SK-N-SH treated with all-trans-retinoic acid at 6 μM for 48 hours (cell line): ENCODE data around the gene MEIG1.
"Not testable (repeated sequence)": the region's sequence is repeated elsewhere in the genome, so short reads cannot be mapped to it uniquely, and the experiment has no call there.

ENCODE experiments used
- ATAC-seq: fragments of 200-7000 bp; cut with Tn5 transposase; 3 replicates; pipeline ENCODE4 v1.9.1; 2020; ENCODE audit warnings: mild to moderate bottlenecking, moderate library complexity
- ARNTL ChIP-seq: fragments of 450-650 bp; formaldehyde crosslinking; IDR thresholded peaks from 2 replicates; pipeline ENCODE4 v1.5.0; 2020; ENCODE audit warnings: low read depth, mild to moderate bottlenecking, moderate library complexity, borderline replicate concordance
- CSDC2 ChIP-seq: fragments of 250-450 bp; sonication (Bioruptor Pico); IDR thresholded peaks from 2 replicates; pipeline ENCODE4 v1.5.0; 2020; ENCODE audit warnings: mild to moderate bottlenecking, moderate library complexity
- CSRNP3 ChIP-seq: fragments of 250-450 bp; sonication (Bioruptor Pico); IDR thresholded peaks from 2 replicates; pipeline ENCODE4 v1.5.1; 2021; ENCODE audit warnings: mild to moderate bottlenecking, moderate library complexity
- ESRRG ChIP-seq: fragments of 250-450 bp; sonication (Bioruptor Pico); IDR thresholded peaks from 2 replicates; pipeline ENCODE4 v1.6.1; 2021; ENCODE audit warnings: mild to moderate bottlenecking
- GLIS3 ChIP-seq: fragments of 250-450 bp; sonication (Bioruptor Pico); IDR thresholded peaks from 2 replicates; pipeline ENCODE4 v1.5.0; 2020; ENCODE audit warnings: mild to moderate bottlenecking, moderate library complexity
- ISL1 ChIP-seq: fragments of 250-450 bp; sonication (Bioruptor Pico); IDR thresholded peaks from 2 replicates; pipeline ENCODE4 v2.1.2; 2022; ENCODE audit warnings: mild to moderate bottlenecking, moderate library complexity
- OSR1 ChIP-seq: fragments of 250-450 bp; sonication (Bioruptor Pico); IDR thresholded peaks from 2 replicates; pipeline ENCODE4 v1.8.0; 2022; ENCODE audit warnings: moderate library complexity, mild to moderate bottlenecking, inconsistent platforms
- PATZ1 ChIP-seq: fragments of 250-450 bp; sonication (Bioruptor Pico); IDR thresholded peaks from 2 replicates; pipeline ENCODE4 v1.8.0; 2020; ENCODE audit warnings: mild to moderate bottlenecking, moderate library complexity, borderline replicate concordance
- POU6F1 ChIP-seq: fragments of 250-450 bp; sonication (Bioruptor Pico); IDR thresholded peaks from 2 replicates; pipeline ENCODE4 v1.8.0; 2021; ENCODE audit warnings: low read depth, mild to moderate bottlenecking, moderate library complexity, borderline replicate concordance
- PPARA ChIP-seq: fragments of 250-450 bp; sonication (Bioruptor Pico); IDR thresholded peaks from 2 replicates; pipeline ENCODE4 v1.5.0; 2020; ENCODE audit warnings: mild to moderate bottlenecking, borderline replicate concordance
- RARB ChIP-seq: fragments of 250-450 bp; sonication (Bioruptor Pico); IDR thresholded peaks from 2 replicates; pipeline ENCODE4 v1.8.0; 2021; ENCODE audit warnings: mild to moderate bottlenecking, moderate library complexity
- SNAI2 ChIP-seq: fragments of 250-450 bp; sonication (Bioruptor Pico); IDR thresholded peaks from 2 replicates; pipeline ENCODE4 v1.5.0; 2020; ENCODE audit warnings: mild to moderate bottlenecking, moderate library complexity
- TCF4 ChIP-seq: fragments of 250-450 bp; sonication (Bioruptor Pico); IDR thresholded peaks from 2 replicates; pipeline ENCODE4 v1.8.0; 2021; ENCODE audit warnings: mild to moderate bottlenecking, moderate library complexity, borderline replicate concordance
- TOX ChIP-seq: fragments of 250-450 bp; sonication (Bioruptor Pico); IDR thresholded peaks from 2 replicates; pipeline ENCODE4 v1.8.0; 2021; ENCODE audit warnings: mild to moderate bottlenecking, moderate library complexity, borderline replicate concordance
- TSHZ2 ChIP-seq: fragments of 250-450 bp; sonication (Bioruptor Pico); IDR thresholded peaks from 2 replicates; pipeline ENCODE4 v1.5.0; 2020; ENCODE audit warnings: mild to moderate bottlenecking, moderate library complexity
- ZC3H10 ChIP-seq: fragments of 250-450 bp; sonication (Bioruptor Pico); IDR thresholded peaks from 2 replicates; pipeline ENCODE4 v1.5.1; 2021; ENCODE audit warnings: mild to moderate bottlenecking, moderate library complexity
- ZFP3 ChIP-seq: fragments of 250-450 bp; sonication (Bioruptor Pico); IDR thresholded peaks from 2 replicates; pipeline ENCODE4 v1.5.0; 2020; ENCODE audit warnings: mild to moderate bottlenecking, moderate library complexity
- ZFP30 ChIP-seq: fragments of 450-650 bp; formaldehyde crosslinking; IDR thresholded peaks from 2 replicates; pipeline ENCODE4 v1.5.0; 2022; ENCODE audit warnings: mild to moderate bottlenecking, moderate library complexity
- ZNF565 ChIP-seq: fragments of 450-650 bp; formaldehyde crosslinking; conservative IDR thresholded peaks from 2 replicates; pipeline ENCODE4 v1.5.0; 2020; ENCODE audit warnings: low read depth, mild to moderate bottlenecking, moderate library complexity
- ZNF70 ChIP-seq: fragments of 450-650 bp; formaldehyde crosslinking; IDR thresholded peaks from 2 replicates; pipeline ENCODE4 v1.5.0; 2020; ENCODE audit warnings: mild to moderate bottlenecking, moderate library complexity
- ZNF8 ChIP-seq: fragments of 450-650 bp; formaldehyde crosslinking; IDR thresholded peaks from 2 replicates; pipeline ENCODE4 v1.5.0; 2020; ENCODE audit warnings: mild to moderate bottlenecking, moderate library complexity

Gene MEIG1

GRCh38 chr10:14982744-14983143, 23.6 kb downstream of the MEIG1 start:
- TF ChIP-seq TSHZ2 (CRISPR knock-in tag) (no peak), PPARA (CRISPR knock-in tag) (no peak), PATZ1 (CRISPR knock-in tag) (no peak), CSDC2 (CRISPR knock-in tag) (no peak), SNAI2 (CRISPR knock-in tag) (no peak), GLIS3 (CRISPR knock-in tag) (no peak), TOX (CRISPR knock-in tag) (no peak), ZC3H10 (CRISPR knock-in tag) (no peak), ZNF8 (CRISPR knock-in tag) (no peak), RARB (CRISPR knock-in tag) (no peak), TCF4 (CRISPR knock-in tag) (no peak), OSR1 (CRISPR knock-in tag) (no peak), ZFP30 (CRISPR knock-in tag) (no peak), ZNF70 (CRISPR knock-in tag) (no peak), POU6F1 (CRISPR knock-in tag) (no peak)

GRCh38 chr10:14989552-14989951, 30.4 kb downstream of the MEIG1 start:
- ATAC-seq, result not testable (repeated sequence)

More at GRCh38 chr10:14982744-14983143, 23.6 kb downstream of the MEIG1 start:
- no peak for ATAC-seq

GRCh38 chr10:14991035-14991749, 32.0 kb downstream of the MEIG1 start:
- ATAC-seq, result not testable (repeated sequence)

- not testable (repeated sequence) for ATAC-seq
These were observed 33.1 kb downstream of the MEIG1 start for GRCh38 chr10:14992336-14992735.

GRCh38 chr10:14993500-14994455, 34.6 kb downstream of the MEIG1 start:
- not testable (repeated sequence) for ATAC-seq

- no peak for ATAC-seq
- TF ChIP-seq ZNF565, result no peak
- no peak for TF ChIP-seq TCF4 (CRISPR knock-in tag)
- TF ChIP-seq TOX (CRISPR knock-in tag), result no peak
- no peak for TF ChIP-seq CSRNP3 (CRISPR knock-in tag)
- no peak for TF ChIP-seq ESRRG (CRISPR knock-in tag)
- no peak for TF ChIP-seq GLIS3 (CRISPR knock-in tag)
- no peak for TF ChIP-seq POU6F1 (CRISPR knock-in tag)
- TF ChIP-seq ZFP3, result no peak
- TF ChIP-seq ZNF70 (CRISPR knock-in tag), result no peak
- TF ChIP-seq ZFP30 (CRISPR knock-in tag), result no peak
- no peak for TF ChIP-seq CSDC2 (CRISPR knock-in tag)
- TF ChIP-seq ZNF8 (CRISPR knock-in tag), result no peak
- no peak for TF ChIP-seq ARNTL (CRISPR knock-in tag)
- TF ChIP-seq ISL1 (CRISPR knock-in tag), result no peak
- no peak for TF ChIP-seq OSR1 (CRISPR knock-in tag)
These were observed 36.9 kb downstream of the MEIG1 start for GRCh38 chr10:14995964-14996565.
